ENCODE measurements around the gene ZNF766. TPM values are rescaled to one million over a fixed set of nuclear protein-coding genes. Genes with fewer than 3 reads are reported as not detected.

The ZNF766 gene
- total and polyA plus RNA-seq, 9 of the 15 experiments (the other 6 are each of a cell fraction or from before 2014, with no cell fraction given): 6.7 to 23.0 (median 11.2) TPM

DNA sequence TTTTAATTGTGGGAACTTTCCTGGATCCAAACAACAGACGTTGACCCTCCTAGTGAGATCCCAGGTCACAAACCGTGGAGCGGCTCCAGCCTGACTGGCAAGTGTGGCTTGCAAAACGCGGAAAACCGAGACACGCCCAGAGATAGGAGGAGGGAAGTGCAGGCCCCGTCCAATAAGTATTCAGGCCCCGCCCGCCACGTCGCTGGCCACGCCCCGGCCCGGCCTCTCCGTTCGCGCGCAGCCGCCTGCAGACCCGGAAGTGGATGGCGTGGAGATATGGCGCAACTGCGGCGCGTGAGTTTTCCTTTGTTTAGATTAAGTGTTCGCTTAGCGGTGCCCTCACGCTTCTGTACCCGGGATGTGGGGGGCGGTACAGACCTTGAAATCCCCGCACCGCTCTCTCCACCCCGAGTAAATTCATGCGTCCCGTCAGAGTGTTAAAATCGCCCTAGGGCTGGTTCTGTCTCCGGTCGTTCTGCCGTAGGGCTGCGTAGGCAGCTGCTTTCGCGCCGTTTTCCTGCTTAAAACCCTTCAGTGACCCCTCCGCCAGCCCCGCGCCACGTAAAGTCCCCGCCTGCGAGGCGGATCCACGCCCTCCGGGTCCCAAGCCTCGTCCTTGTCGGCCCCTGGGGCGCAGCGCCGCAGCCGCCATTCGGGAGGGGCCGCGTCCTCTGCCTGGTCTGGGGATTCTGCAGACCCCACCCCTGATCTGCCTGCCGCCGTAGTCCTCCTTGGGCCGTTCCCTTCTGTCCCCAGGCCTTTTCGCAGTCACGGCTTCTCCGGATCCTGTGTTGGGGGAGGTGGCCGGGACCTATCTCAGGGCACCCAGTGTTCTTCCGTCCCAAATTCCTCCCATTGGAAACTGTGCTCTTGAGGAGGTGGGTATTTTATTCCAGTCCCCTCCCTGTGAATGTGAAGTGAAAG, at the start of gene ZNF766 (continued):
- no peak for TF ChIP-seq ZNF232 (CRISPR knock-in tag; IDR thresholded peaks at IDR 0.05)
- TF ChIP-seq, protein P1, sequence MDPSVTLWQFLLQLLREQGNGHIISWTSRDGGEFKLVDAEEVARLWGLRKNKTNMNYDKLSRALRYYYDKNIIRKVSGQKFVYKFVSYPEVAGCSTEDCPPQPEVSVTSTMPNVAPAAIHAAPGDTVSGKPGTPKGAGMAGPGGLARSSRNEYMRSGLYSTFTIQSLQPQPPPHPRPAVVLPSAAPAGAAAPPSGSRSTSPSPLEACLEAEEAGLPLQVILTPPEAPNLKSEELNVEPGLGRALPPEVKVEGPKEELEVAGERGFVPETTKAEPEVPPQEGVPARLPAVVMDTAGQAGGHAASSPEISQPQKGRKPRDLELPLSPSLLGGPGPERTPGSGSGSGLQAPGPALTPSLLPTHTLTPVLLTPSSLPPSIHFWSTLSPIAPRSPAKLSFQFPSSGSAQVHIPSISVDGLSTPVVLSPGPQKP (CRISPR knock-in tag; IDR thresholded peaks at IDR 0.05): no peak
- TF ChIP-seq POU5F1 (IDR thresholded peaks at IDR 0.05; ENCODE audit: borderline replicate concordance, low read depth, low read length, partially characterized antibody): no peak
- TF ChIP-seq TAF15 (IDR thresholded peaks at IDR 0.05; ENCODE audit: low read depth, low read length): no peak
- TF ChIP-seq ZNF174 (CRISPR knock-in tag; IDR thresholded peaks at IDR 0.05): no peak
- TF ChIP-seq ETV6 (IDR thresholded peaks at IDR 0.05; ENCODE audit: borderline replicate concordance in 1 of 2, low read depth in 2 of 2, low read length in 1 of 2): no peak
- no peak for TF ChIP-seq ETV6 (CRISPR knock-in tag; IDR thresholded peaks at IDR 0.05; ENCODE audit: borderline replicate concordance)
- TF ChIP-seq, protein P2, sequence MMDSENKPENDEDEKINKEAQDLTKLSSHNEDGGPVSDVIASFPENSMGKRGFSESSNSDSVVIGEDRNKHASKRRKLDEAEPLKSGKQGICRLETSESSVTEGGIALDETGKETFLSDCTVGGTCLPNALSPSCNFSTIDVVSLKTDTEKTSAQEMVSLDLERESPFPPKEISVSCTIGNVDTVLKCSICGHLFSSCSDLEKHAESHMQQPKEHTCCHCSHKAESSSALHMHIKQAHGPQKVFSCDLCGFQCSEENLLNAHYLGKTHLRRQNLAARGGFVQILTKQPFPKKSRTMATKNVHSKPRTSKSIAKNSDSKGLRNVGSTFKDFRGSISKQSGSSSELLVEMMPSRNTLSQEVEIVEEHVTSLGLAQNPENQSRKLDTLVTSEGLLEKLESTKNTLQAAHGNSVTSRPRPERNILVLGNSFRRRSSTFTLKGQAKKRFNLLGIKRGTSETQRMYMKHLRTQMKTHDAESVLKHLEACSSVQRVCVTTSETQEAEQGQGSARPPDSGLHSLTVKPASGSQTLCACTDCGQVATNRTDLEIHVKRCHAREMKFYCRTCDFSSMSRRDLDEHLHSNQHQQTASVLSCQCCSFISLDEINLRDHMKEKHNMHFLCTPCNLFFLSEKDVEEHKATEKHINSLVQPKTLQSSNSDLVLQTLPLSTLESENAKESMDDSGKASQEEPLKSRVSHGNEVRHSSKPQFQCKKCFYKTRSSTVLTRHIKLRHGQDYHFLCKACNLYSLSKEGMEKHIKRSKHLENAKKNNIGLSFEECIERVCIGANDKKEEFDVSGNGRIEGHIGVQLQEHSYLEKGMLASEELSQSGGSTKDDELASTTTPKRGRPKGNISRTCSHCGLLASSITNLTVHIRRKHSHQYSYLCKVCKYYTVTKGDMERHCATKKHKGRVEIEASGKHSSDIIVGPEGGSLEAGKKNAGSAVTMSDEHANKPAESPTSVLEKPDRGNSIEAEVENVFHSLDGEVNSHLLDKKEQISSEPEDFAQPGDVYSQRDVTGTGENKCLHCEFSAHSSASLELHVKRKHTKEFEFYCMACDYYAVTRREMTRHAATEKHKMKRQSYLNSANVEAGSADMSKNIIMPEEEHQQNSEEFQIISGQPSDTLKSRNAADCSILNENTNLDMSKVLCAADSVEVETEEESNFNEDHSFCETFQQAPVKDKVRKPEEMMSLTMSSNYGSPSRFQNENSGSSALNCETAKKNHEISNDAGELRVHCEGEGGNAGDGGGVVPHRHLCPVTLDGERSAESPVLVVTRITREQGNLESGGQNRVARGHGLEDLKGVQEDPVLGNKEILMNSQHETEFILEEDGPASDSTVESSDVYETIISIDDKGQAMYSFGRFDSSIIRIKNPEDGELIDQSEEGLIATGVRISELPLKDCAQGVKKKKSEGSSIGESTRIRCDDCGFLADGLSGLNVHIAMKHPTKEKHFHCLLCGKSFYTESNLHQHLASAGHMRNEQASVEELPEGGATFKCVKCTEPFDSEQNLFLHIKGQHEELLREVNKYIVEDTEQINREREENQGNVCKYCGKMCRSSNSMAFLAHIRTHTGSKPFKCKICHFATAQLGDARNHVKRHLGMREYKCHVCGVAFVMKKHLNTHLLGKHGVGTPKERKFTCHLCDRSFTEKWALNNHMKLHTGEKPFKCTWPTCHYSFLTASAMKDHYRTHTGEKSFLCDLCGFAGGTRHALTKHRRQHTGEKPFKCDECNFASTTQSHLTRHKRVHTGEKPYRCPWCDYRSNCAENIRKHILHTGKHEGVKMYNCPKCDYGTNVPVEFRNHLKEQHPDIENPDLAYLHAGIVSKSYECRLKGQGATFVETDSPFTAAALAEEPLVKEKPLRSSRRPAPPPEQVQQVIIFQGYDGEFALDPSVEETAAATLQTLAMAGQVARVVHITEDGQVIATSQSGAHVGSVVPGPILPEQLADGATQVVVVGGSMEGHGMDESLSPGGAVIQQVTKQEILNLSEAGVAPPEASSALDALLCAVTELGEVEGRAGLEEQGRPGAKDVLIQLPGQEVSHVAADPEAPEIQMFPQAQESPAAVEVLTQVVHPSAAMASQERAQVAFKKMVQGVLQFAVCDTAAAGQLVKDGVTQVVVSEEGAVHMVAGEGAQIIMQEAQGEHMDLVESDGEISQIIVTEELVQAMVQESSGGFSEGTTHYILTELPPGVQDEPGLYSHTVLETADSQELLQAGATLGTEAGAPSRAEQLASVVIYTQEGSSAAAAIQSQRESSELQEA (IDR thresholded peaks at IDR 0.05; ENCODE audit: low read depth): no peak
- no peak for TF ChIP-seq HDAC6 (IDR thresholded peaks at IDR 0.05; ENCODE audit: low read depth, low read length)
- no peak for TF ChIP-seq STAT5B (CRISPR knock-in tag; IDR thresholded peaks at IDR 0.05)
- no peak for TF ChIP-seq CBFB (CRISPR knock-in tag; IDR thresholded peaks at IDR 0.05)
- TF ChIP-seq, protein P3, sequence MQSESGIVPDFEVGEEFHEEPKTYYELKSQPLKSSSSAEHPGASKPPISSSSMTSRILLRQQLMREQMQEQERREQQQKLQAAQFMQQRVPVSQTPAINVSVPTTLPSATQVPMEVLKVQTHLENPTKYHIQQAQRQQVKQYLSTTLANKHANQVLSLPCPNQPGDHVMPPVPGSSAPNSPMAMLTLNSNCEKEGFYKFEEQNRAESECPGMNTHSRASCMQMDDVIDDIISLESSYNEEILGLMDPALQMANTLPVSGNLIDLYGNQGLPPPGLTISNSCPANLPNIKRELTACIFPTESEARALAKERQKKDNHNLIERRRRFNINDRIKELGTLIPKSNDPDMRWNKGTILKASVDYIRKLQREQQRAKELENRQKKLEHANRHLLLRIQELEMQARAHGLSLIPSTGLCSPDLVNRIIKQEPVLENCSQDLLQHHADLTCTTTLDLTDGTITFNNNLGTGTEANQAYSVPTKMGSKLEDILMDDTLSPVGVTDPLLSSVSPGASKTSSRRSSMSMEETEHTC (IDR thresholded peaks at IDR 0.05): no peak
- peak; percentile 52 for TF ChIP-seq MEIS2 (IDR thresholded peaks at IDR 0.05; ENCODE audit: partially characterized antibody)
- no peak for TF ChIP-seq LEF1 (IDR thresholded peaks at IDR 0.05)
- TF ChIP-seq RBM15 (IDR thresholded peaks at IDR 0.05; ENCODE audit: insufficient read depth, low read length): no peak
- no peak for TF ChIP-seq SNRNP70 (optimal IDR thresholded peaks at IDR 0.05; ENCODE audit: low read depth, low read length)
- no peak for TF ChIP-seq SIX5 (IDR thresholded peaks at IDR 0.05; ENCODE audit: borderline replicate concordance in 1 of 2, insufficient read depth in 1 of 2, low read depth in 1 of 2, low read length in 2 of 2)
